Measurements from ENCODE around the gene ELAC2.

- TF ChIP-seq, protein P1, sequence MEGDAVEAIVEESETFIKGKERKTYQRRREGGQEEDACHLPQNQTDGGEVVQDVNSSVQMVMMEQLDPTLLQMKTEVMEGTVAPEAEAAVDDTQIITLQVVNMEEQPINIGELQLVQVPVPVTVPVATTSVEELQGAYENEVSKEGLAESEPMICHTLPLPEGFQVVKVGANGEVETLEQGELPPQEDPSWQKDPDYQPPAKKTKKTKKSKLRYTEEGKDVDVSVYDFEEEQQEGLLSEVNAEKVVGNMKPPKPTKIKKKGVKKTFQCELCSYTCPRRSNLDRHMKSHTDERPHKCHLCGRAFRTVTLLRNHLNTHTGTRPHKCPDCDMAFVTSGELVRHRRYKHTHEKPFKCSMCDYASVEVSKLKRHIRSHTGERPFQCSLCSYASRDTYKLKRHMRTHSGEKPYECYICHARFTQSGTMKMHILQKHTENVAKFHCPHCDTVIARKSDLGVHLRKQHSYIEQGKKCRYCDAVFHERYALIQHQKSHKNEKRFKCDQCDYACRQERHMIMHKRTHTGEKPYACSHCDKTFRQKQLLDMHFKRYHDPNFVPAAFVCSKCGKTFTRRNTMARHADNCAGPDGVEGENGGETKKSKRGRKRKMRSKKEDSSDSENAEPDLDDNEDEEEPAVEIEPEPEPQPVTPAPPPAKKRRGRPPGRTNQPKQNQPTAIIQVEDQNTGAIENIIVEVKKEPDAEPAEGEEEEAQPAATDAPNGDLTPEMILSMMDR (IDR thresholded peaks at IDR 0.05) = no peak
- TF ChIP-seq POLR2A (IDR thresholded peaks at IDR 0.05) = no peak
Observed at GRCh38 chr17:12952012-12952411, 65.8 kb downstream of the ELAC2 start.
